Measurements from ENCODE around the gene METTL26.

METTL26 gene

DNA sequence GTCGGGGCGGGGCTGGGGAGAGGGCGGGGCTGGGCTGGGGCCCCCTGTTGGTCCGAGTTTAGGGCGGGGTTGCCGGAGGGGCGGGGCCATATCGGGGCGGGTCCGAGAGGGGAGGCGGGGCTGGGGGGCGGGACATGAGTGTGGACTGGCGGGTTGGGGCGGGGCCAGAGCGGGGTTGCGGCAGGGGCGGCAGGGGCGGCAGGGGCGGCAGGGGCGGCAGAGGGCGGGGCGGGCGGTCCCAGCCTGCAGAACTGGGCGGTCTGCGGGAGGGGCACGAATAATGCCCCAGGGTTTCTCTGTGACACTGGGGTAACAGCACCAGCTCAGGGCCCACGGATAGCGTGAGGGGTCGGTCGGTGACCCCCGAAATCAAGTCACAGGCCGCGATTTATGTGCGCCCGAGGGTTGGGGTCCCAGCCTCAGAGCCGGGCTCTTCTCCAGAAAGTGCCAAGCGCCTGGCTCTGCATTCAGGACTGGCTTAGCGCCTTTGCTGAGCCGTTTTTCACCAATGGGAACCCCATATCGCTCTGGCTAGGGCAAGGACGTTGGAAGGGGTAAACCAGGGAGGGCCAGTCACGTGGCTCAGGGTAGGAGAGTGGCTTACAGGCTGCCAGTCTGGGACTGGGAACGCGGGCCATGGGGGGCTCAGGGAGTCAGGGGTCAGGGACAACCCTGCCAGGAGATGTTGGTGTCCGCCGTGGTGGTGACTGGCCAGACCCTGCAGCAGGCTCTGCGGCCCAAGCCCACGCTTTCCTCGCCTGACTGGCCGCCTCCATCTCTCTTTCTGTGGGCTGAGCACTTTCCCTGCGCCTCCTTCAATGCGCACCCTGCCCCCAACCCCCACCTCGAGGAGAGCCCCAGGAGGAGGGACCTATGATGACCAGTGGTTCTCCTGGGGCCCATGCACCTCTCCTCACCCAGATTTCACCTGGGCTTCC is 1.2 kb upstream of the METTL26 start:
- peak; percentile 85 for DNase-seq

DNA sequence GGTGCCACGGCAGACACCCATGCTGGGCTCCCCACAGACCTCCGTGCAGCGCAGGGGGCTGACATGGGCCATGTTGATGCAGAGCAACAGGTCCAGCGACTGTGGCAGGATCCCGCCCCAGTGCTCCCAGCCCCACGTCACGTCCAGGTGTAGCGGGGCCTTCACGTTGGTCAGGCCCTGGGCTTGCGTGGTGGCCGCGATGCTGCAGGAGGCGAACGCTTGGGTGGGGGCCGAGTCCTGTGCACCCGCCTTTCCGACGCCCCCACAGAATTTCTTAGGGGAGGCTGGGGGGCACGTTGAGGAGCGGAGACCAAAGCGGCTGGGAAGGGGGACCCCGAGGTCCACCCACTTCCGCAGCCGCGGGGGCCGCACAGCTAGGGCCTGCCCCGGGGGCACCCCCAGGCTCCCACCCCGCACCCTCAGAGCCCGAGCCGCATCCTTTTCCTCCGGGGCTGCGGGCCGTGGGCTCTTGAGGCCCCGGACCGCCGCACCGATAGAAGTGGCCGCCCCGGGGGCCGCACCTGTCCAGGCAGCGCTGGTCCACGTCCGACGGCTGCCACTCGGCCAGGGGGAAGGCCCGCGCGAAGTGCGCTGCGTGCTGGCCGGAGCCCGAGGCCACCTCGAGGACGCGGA is 416 bp downstream of the METTL26 start:
- no peak for DNase-seq

DNA sequence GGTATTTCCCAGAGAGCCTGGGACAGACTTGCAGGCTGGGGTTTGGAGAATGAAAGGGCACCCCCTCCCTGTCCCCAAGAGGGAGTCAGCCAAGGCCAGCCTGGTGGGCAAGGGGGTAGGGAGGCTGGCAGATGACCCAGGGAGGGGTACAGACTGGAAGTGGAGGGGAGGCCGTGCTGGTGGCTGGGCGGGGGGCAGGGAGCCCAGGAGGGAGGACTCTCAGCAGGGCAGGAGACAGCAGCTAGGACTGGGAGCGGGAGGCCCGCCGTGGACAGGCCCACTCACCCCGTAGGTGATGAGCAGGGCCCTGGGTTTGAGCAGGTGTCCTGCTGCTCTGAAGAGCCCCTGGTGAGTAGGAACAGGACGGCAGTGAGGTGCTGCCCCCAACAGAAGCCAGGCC is 1.1 kb downstream of the METTL26 start:
- no peak for DNase-seq

DNA sequence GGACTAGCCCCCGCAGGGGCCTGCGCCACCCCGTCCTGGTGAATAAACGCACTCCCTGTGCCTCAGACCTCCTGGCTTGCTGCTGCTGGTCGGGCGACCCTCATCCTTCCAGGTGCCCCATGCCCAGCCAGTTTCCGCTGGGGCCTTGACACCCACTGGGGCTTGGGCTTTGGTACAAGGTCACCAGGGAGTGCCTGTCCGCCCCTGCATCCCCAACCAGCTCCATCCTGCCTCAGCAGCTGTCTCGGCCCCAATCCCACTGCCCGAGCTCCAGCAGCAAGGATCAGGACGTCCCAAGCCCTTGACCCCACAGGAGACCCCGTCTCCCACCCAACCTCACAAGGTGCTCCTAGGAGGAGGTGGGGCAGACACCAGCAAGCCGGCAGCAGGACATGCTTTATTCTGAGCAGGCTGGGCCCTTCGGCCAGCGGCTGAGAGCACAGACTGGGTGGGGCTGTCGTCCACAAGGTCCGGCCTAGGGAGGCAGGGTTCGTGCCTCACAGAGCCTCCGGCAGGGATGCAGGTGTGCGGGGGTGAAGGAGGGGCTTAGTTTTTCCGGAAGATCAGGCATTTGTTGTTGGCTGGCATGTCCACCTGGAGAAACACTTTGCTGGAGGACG is 1.9 kb downstream of the METTL26 start:
- no peak for DNase-seq

DNA sequence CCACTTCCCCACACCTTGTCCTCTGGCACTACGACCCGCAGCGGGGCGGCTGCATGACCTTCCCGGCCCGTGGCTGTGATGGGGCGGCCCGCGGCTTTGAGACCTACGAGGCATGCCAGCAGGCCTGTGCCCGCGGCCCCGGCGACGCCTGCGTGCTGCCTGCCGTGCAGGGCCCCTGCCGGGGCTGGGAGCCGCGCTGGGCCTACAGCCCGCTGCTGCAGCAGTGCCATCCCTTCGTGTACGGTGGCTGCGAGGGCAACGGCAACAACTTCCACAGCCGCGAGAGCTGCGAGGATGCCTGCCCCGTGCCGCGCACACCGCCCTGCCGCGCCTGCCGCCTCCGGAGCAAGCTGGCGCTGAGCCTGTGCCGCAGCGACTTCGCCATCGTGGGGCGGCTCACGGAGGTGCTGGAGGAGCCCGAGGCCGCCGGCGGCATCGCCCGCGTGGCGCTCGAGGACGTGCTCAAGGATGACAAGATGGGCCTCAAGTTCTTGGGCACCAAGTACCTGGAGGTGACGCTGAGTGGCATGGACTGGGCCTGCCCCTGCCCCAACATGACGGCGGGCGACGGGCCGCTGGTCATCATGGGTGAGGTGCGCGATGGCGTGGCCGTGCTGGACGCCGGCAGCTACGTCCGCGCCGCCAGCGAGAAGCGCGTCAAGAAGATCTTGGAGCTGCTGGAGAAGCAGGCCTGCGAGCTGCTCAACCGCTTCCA is 2.6 kb downstream of the METTL26 start:
- DNase-seq: no peak

DNA sequence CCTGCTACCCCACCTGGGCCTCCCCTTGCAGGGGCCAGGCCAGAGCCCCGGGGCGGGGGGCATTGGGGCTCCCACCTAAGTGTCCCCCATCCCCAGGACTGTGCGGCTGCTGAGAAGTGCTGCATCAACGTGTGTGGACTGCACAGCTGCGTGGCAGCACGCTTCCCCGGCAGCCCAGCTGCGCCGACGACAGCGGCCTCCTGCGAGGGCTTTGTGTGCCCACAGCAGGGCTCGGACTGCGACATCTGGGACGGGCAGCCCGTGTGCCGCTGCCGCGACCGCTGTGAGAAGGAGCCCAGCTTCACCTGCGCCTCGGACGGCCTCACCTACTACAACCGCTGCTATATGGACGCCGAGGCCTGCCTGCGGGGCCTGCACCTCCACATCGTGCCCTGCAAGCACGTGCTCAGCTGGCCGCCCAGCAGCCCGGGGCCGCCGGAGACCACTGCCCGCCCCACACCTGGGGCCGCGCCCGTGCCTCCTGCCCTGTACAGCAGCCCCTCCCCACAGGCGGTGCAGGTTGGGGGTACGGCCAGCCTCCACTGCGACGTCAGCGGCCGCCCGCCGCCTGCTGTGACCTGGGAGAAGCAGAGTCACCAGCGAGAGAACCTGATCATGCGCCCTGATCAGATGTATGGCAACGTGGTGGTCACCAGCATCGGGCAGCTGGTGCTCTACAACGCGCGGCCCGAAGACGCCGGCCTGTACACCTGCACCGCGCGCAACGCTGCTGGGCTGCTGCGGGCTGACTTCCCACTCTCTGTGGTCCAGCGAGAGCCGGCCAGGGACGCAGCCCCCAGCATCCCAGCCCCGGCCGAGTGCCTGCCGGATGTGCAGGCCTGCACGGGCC is 3.4 kb downstream of the METTL26 start:
- DNase-seq: no peak

DNA sequence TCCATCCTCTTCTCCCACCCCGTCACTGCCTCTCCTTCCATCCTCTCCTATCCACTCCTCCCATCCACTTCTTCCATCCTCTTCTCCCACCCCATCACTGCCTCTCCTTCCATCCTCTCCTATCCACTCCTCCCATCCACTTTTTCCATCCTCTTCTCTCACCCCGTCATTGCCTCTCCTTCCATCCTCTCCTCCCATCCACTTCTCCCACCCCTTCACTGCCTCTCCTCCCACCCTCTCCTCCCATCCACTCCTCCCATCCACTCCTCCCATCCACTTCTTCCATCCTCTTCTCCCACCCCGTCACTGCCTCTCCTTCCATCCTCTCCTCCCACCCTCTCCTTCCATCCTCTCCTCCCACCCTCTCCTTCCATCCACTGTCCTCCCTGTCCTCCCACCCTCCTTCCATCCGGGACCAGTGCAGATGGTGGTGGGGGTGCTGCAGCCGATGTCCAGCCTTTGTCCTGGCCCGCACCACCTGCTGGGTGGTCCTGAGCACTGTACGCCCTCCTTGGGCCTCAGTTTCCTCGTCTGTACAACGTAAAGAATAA is 4.2 kb downstream of the METTL26 start:
- DNase-seq: no peak

DNA sequence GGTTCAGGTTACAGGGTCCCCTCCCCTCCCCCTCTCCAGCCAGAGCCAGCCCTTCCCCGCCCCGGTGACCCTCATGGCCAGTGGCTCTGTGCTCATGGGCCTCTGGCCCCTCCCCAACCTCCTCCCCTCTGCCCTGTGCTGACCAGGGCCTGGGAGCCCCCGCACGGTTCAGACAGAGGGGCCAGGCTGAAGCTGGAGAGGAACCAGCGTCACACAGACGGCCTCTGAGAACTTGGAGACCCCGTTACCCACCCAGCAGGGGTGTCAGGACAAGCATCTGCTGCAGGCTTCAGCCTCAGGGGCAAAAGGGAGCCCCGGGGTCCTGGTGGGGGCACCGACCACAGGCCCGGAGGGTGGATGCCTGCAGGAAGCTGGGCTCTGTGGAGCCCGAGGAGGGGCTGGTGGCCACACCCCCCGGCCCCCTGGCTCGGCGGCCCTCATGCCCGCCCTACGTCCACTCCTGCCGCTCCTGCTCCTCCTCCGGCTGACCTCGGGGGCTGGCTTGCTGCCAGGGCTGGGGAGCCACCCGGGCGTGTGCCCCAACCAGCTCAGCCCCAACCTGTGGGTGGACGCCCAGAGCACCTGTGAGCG is 5.2 kb downstream of the METTL26 start, which contains the start of gene WFIKKN1:
Gene WFIKKN1 (plus strand): TSS at position 171 of the 591 bp plus-strand sequence. CDS start 269 bp downstream, at position 440.
- no peak for DNase-seq

DNA sequence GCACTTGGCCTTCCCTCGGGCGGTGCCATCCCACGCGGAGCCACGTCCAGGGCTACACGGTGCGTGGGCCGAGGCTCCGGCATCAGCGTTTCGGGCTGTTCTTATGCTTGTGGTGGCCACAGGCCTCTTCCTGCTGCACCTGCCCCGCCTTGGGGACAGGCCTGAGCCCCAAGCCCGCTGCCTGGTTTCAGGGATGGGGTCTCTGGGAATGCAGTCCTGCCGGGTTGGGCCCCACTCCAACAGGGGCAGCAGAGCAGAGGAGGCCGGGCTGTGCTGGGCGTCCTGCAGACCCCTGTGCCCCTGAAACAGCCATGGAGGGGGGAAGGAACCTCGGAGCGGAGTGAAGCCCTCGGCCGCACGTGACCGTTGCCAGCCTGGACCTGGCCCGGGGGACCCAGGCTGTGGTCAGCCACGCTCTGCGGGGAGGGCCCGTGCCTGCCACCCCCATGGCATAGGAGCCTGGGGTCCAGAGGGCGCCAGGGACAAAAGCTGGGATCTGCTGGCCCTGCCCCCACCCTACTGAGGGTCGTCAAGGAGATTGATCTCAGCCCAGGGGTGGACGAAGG is 5.8 kb downstream of the METTL26 start:
- DNase-seq: no peak

DNA sequence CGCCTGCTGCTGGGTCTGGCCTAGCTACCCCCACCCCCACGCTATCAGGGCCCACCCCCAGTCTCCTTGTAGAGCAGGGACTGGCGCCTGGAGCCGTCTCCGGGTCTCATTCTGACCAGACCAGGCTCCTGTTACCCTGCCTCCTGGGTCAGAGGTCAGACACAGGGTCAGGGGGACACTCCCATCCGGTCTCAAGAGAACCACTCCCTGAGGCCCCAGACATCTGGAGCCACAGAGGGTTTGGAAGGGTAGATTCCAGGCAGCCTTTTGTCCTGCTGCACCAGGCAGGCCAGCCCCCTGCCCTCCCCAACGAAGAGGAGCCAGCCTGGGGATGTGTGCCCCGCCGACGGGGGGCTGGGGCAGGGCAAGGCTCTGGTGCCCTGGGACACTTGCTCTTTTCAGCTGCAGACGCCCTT is 6.3 kb downstream of the METTL26 start:
- no peak for DNase-seq

DNA sequence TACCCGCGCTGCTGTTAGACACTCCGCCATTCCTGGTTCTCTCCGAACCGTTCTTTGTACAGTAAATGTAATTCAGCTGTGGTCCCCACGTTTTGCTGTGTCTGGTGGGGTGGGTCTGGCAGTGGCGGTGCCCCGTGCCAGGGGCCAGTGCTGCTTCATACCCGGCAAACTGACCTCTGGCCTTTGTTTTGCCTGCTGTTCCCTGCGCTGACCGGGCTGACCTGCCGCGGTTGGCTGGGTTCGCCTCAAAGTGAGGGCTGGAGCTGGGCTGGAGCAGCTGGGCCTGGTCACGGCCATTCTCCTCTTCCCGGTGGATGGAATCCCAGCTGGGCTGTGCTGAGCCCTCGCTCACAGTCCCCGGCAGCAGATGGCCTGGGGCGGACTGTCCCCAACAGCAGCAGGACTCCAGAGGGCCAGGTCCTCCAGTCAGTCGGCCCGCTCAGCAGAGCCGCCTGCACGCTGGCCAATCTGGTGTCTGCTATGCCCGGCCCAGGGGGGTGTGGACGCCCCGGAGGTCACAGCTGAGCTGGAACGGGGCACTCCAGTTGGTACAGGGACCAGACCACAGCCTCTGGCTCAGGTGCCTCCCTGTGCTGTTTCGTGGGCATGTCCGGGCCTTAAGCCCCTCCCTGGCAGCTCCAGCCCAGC is 6.8 kb downstream of the METTL26 start:
- no peak for DNase-seq

DNA sequence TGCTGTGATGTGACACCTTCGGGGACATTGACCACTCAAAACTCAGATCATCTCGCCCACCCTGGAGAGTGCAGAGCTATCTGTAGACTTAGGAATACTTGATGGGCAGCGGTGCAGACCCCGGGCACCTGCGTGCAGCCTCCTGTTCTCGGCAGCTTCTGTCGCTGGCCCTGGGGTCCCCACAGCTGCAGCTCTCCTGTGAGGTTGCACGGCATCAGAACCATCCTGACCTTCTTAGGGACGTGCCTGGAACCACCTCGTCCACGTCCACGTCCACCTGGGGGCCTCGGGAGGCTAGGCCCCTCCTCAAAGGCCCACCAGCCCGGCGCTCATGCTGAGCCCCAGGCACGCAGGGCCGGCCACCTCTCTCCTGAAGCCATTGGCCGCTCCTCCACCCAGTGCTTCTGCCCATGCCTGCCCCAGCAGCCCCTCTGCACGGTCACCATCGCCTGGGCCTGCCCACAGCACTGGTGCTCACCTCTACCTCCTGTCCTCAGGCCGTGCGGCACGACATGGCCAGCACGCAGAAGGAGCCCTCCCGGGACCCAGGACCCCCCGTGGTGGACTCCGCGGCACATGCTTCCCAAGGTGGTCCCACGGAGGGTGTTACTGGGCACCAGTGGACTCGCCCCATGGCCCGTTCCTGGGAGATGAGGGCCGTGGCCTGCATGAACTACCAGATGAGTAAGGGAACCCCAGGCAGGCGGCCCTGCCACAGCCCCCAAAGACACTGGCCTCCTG is 7.6 kb downstream of the METTL26 start:
- no peak for DNase-seq

DNA sequence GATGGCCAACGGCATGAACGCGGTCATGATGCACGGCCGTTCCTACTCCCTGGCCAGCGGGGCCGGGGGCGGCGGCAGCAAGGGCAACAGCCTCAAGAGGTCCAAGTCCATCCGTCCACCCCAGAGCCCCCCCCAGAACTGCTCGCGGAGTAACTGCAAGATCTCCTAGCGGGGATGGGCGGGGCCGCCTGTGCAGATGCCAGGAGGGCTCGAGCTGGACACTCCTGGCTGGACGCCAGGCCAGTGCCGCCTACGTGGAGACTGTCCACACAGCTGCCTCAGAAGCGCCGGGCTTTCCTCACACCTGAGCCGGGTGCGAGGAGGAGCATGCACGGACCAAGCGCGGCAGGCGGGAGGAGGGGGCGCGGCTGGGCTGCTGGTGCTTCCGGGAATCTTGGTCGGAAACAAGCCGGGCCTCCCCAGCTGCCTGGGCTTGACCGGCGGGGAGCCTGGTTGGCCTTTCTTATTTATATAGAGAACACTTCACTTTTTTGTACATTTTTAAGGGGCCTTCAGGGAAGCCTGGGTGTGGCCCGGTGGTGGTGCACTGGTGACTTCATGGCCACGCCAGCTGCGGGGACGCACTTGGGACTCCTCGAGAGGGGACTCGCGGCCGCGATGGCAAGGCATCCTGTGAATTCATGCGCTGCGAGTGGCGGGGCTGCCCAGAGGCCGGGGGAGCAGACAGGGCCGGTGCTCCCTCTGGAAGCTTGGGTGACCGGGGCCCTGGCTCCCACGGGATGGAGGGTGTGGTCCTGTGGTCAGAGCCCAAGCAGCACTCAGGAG is 8.5 kb downstream of the METTL26 start:
- DNase-seq: no peak

DNA sequence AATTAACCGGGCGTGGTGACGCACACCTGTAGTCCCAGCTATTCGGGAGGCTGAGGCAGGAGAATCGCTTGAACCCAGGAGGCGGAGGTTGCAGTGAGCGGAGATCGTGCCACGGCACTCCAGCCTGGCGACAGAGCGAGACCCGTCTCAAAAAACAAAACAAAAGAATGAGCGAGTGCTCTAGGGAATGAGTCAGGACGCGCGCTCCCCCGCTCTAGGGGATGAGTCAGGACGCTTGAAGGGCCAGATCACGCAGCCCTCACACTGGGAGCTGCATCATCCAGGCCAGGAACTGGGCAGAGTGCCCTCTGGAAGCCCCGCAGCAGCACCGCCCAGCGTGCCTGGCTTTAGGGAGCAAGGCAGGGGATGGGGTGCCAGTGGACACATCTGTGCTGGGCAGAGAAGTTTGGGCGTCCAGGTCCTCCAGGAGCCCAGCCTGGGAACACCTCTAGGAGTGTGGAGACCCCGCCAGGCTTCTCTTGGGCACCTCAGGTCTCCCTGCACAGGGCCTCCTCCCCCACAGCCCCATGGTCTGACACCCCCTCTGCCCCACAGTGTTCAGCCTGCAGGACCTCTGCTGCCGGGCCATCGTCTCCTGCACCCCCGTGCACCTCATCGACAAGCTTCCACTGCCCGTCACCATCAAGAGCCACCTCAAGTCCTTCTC is 9.2 kb downstream of the METTL26 start:
- no peak for DNase-seq

DNA sequence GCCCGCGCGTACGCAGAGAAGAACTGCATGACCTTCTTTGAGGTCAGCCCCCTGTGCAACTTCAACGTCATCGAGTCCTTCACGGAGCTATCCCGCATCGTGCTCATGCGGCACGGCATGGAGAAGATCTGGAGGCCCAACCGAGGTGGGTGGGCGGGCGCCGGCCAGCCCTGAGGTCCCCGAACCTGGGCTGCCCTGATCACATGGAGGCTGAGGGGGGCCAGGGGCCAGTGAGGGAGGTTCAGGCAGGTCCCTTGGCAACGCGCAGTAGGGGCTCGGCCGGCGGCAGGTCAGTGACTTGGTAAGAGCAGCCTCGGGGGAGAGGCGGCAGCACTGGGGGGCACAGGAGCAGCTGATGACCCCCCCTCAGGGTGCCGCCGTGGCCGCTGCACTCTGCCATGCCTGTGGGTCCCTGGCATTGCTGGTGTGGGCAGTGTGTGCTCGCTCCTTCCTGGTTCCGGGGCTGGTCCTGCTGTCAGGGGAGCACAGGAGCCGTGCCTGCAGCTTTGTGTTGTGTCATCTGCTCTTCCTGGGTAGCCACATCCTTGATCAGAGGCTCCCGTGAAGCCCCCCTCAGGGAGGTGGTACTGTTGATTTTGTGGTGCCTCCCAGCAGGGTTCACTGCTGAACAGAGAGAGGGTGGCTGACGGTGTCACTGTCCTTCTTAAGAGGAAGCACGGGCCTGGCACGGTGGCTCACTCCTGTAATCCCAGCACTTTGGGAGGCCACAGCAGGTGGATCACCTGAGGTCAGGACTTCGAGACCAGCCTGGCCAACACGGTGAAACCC is 9.9 kb downstream of the METTL26 start:
- no peak for DNase-seq

DNA sequence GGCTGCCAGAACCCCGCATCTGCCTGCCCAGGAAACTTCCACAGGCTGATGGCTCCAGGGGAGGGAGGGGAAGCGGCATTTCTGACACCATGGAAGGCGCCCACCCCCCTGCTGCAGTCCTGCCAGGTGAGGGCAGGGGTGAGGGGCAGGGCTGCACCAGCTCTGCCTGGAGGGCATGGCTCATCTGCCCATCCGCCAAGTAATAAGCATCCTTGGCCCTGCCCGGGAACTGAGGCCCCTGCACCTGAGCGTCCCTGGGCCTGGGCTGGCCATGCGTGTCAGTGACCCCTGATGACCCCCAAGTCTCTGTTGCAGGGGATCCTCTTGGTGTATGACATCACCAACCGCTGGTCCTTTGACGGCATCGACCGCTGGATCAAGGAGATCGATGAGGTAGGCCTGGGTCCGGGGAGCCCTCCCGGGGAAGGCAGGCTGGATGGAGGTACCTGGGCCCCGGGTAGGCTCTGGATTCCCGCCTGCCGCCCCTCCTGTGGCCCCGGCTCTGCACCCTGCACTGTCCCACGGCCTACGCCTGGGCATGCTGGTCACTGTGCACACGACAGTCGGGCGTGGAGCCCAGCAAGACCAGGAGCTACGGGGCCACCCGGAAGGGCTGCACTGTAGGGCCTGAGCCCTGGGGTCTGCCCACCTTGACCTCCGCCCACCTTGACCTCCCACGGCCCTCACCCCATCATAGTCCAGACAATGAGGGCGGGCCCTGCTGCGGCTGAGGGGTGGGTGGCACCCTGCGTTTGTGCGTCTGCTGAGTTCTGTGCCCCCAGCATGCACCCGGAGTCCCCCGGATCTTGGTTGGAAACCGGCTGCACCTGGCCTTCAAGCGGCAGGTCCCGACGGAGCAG is 10.8 kb downstream of the METTL26 start:
- DNase-seq: no peak
